Endothelial cell (in vitro differentiated cells): ENCODE results near the gene MILR1. TPM values are rescaled to one million over a fixed set of nuclear protein-coding genes. Genes with fewer than 3 reads are reported as not detected.
"Not testable (repeated sequence)": the region's sequence is repeated elsewhere in the genome, so short reads cannot be mapped to it uniquely, and the experiment has no call there.

Experiments
- DNase-seq: peaks from one replicate; pipeline ENCODE4 v3.0.0; 2021; ENCODE audit warnings: low spot score
- H3K27ac Mint-ChIP-seq: one replicate; pipeline ENCODE4 v1.8.0; 2021; ENCODE audit warnings: mixed read lengths, inconsistent platforms; ENCODE audit not compliant: unreplicated experiment
- H3K27me3 Mint-ChIP-seq: one replicate; pipeline ENCODE4 v1.8.0; 2021; ENCODE audit warnings: mild to moderate bottlenecking, moderate library complexity, mixed read lengths, inconsistent platforms; ENCODE audit not compliant: unreplicated experiment
- H3K36me3 Mint-ChIP-seq: one replicate; pipeline ENCODE4 v1.8.0; 2021; ENCODE audit warnings: mild to moderate bottlenecking, low read depth, mixed read lengths, inconsistent platforms; ENCODE audit not compliant: unreplicated experiment
- H3K4me1 Mint-ChIP-seq: one replicate; pipeline ENCODE4 v1.8.0; 2021; ENCODE audit warnings: mild to moderate bottlenecking, mixed read lengths, inconsistent platforms; ENCODE audit not compliant: unreplicated experiment
- H3K4me3 Mint-ChIP-seq: one replicate; pipeline ENCODE4 v1.8.0; 2021; ENCODE audit warnings: mild to moderate bottlenecking, mixed read lengths, inconsistent platforms; ENCODE audit not compliant: unreplicated experiment
- H3K9me3 Mint-ChIP-seq: one replicate; pipeline ENCODE4 v1.8.0; 2021; ENCODE audit warnings: mixed read lengths, inconsistent platforms; ENCODE audit not compliant: unreplicated experiment
- CTCF ChIP-seq: fragments of 200-600 bp; sonication (generic); IDR thresholded peaks from one replicate; pipeline ENCODE4 v1.5.0; 2021; ENCODE audit warnings: antibody characterized with exemption; ENCODE audit not compliant: unreplicated experiment
- total RNA-seq: library from RNA; stranded (reverse); fragmentation: NEBNext Ultra II Directional; extraction: Animal tissue kit (Norgen Biotek cat#: 25700); gene quantifications from one replicate; pipeline ENCODE4 v1.2.1, GENCODE V29; 2021; ENCODE audit not compliant: unreplicated experiment

The MILR1 gene
- total RNA-seq, 1 donor from 2014 or later: 1.6 TPM

DNA sequence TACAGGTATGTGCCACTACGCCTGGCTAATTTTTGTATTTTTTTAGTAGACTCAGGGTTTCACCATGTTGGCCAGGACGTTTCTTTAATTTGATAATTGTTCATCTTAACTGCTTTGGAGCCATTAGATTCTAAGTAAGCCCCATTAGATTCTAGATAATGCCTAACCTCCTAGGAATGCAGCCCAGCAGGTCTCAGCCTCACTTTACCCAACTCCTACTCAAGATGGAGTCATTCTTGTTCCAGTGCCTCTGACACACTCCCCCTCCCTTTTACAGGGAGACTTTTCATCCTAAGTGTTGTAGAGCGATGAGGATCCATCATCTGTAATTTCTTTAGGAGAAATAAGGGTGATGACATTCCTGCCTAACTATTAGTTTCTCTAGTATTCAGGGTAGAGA lies 23.7 kb upstream of the MILR1 start:
- DNase-seq: no peak
- TF ChIP-seq CTCF: no peak
- Mint-ChIP-seq H3K27me3 (no peaks in the 10 kb centered on the region), H3K27ac (no peak overlapping the region), H3K9me3 (no peaks in the 10 kb centered on the region), H3K4me3 (no peak overlapping the region), H3K36me3 (no peaks in the 10 kb centered on the region), H3K4me1 (peaks cover 7% of the 10 kb centered on the region)

DNA sequence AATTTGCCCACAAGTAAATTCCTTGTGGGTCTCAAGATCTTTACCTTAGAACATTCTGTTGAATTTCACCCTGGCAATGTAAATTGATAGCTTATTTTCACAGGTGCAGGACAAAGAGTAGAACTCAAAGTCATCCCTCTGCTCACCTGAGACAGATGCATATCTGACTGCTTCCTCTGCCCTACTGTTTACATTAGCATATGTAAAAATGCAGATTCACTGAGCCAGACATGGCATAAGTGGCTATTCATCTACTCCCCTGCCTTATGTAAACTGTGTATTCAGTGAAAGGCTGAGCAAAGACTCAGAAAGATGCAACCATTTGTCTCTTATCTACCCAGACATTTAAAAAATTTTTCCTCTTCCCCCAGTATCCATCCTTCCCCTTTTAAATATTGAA lies 22.3 kb upstream of the MILR1 start:
- no peak overlapping the region for H3K27ac Mint-ChIP-seq
- no peak for TF ChIP-seq CTCF
- H3K4me3 Mint-ChIP-seq: no peak overlapping the region
- H3K27me3 Mint-ChIP-seq: no peaks in the 10 kb centered on the region
- DNase-seq: no peak
- no peaks in the 10 kb centered on the region for H3K9me3 Mint-ChIP-seq
- peaks cover 7% of the 10 kb centered on the region for H3K4me1 Mint-ChIP-seq
- no peaks in the 10 kb centered on the region for H3K36me3 Mint-ChIP-seq

DNA sequence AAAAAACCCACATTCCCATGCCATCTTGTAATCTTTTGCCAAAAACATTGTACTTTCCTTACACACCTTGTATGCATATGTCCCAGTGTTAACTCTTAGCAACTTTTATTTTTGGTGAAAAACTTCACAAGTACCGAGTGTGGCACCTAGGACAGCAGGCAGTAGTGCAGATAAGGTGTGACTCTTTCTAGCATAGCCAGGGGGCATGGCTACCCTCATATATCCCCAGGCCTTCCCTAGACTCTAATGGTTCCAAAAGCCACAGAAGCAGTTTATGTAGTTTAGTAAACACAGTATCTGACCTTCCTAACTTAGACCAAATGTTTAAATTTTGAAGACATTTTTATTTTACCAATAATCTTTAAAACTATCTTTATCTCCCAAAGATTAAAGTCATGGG lies 20.5 kb upstream of the MILR1 start:
- Mint-ChIP-seq H3K27me3 (no peaks in the 10 kb centered on the region), H3K36me3 (no peaks in the 10 kb centered on the region), H3K4me3 (no peak overlapping the region), H3K27ac (no peak overlapping the region), H3K4me1 (peaks cover 7% of the 10 kb centered on the region), H3K9me3 (no peaks in the 10 kb centered on the region)
- DNase-seq: no peak
- TF ChIP-seq CTCF: no peak

GRCh38 chr17:64430036-64430435 lies 18.9 kb upstream of the MILR1 start:
- not testable (repeated sequence) for H3K27me3 Mint-ChIP-seq, H3K9me3 Mint-ChIP-seq, H3K36me3 Mint-ChIP-seq, H3K4me3 Mint-ChIP-seq, H3K27ac Mint-ChIP-seq, H3K4me1 Mint-ChIP-seq, DNase-seq

GRCh38 chr17:64431534-64431933 lies 17.4 kb upstream of the MILR1 start:
- H3K9me3 Mint-ChIP-seq: peaks cover 7% of the 10 kb centered on the region
- no peaks in the 10 kb centered on the region for H3K36me3 Mint-ChIP-seq
- H3K27ac Mint-ChIP-seq: no peak overlapping the region
- no peak for TF ChIP-seq CTCF
- no peak for DNase-seq
- peaks cover 5% of the 10 kb centered on the region for H3K4me1 Mint-ChIP-seq
- H3K4me3 Mint-ChIP-seq: no peak overlapping the region
- no peaks in the 10 kb centered on the region for H3K27me3 Mint-ChIP-seq
